GM21423 (cell line): Measurements from ENCODE around the gene PTPRB.

ENCODE experiments used
- ATAC-seq: cut with Tn5 transposase; IDR thresholded peaks from one replicate; pipeline ENCODE4 v1.9.1; 2021; ENCODE audit warnings: mild to moderate bottlenecking, moderate library complexity; ENCODE audit not compliant: unreplicated experiment

Gene PTPRB

DNA sequence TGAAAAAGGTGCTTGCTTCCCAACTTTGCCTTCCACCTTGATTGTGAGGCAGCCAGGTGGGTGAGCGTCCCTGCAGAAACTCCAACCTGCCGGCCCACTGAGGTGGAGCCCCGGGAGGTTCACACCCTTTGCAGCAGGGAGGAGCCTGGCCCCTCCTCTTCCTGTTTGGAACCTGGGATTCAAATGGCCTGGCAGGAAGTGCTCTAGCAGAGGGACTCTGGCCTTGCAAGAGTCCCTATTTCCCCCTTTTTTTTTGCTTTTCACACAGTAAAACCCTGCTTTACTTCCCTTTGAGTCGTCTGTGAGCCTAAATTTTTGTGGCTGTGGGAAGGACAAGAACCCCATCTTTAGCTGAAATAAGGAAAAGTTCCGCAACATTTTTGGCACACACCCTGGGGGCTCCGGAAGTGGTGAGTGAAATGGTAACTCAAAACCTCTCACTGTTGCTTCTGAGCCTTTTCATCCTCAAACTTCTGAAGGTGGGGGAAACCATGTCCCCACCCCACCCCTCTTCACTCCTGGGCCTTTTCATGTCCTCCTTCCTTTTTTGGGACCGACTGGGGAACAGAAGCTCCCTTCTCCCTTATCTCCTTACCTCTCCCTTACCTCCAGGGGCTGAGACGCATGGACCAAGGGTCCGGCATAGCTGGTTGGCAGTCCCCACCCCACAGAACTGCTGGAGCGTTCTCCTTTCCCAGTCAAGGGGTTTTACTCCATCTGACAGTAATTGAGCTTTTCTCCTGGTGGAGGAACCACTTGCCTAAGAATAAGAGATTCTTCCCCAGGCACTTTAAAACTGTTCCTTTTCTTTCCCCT lies 169.1 kb downstream of the PTPRB start:
- no peak for ATAC-seq

DNA sequence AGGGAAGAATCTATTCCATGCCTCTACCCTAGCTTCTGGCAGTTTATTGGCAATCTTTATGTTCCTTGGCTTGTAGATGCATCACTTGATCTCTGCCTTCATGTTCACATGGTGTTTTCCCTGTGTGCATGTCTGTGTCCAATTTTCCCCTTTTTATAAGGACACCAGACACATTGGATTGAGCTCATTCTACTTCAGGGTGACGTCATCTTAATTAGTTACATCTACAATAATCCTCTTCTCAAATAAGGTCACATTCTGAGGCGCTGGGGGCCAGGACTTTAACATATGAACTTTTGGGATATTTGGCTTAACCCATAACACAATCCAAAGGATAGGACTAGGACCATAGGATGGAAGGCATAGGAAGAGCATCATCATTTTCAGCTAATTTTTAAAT lies 169.8 kb downstream of the PTPRB start:
- ATAC-seq, result no peak

DNA sequence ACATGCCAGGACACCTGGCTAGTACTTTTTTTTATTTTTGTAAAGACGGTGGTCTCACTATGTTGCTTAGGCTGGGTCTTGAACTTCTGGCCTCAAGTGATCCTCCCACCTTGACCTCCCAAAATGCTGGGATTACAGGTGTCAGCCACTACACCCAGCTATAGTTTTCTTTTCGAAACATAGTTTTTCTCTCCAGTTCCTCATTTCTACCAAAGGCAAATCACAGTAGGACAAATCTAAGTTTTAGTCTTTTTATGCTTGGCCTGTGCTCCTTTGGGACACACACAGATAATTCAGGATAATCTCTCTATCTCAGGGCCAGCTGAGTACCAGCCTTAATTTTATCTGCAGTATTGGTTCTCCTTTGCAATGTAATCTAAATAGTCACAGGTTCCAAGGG lies 170.5 kb downstream of the PTPRB start:
- ATAC-seq, result no peak
